Stimulated activated CD4-positive, alpha-beta T cell treated with anti-CD3 and anti-CD28 coated beads, Interleukin-15, amount 100 ng/mL, for 48 hours (primary cell): ENCODE data around the gene RPS10.

Source experiments
- DNase-seq, 2 donors: peaks; one replicate each; pipeline ENCODE4 v3.0.0-alpha.2; 2020; ENCODE audit warnings: low read depth in 2 of 2

The RPS10 gene

GRCh38 chr6:34425498-34426410 lies at the start of gene RPS10:
TSS of gene RPS10 (minus strand) at chr6:34426069. CDS start at chr6:34425221, 848 bp downstream.
- peak; percentile 83 to 88 for DNase-seq

- no peak for DNase-seq
Observed at GRCh38 chr6:34475238-34475682, 49.4 kb upstream of the RPS10 start.

- no peak for DNase-seq
Observed at GRCh38 chr6:34474754-34475153, 48.9 kb upstream of the RPS10 start.

GRCh38 chr6:34473967-34474366 lies 48.1 kb upstream of the RPS10 start:
- DNase-seq, result no peak

GRCh38 chr6:34472425-34472824 lies 46.6 kb upstream of the RPS10 start:
- DNase-seq, result no peak

- no peak for DNase-seq
Observed at GRCh38 chr6:34469499-34469898, 43.6 kb upstream of the RPS10 start.

- DNase-seq, result no peak
Observed at GRCh38 chr6:34468378-34468892, 42.6 kb upstream of the RPS10 start.

GRCh38 chr6:34466242-34467185 lies 40.6 kb upstream of the RPS10 start:
- DNase-seq, result no peak

GRCh38 chr6:34465531-34466241 lies 39.8 kb upstream of the RPS10 start, which contains the start of gene PACSIN1:
TSS of gene PACSIN1 (plus strand) at chr6:34466076. CDS start at chr6:34526306, 60,230 bp downstream.
- peak in 1 of 2 donors; percentile 8 for DNase-seq

- no peak for DNase-seq
Observed at GRCh38 chr6:34463849-34464248, 38.0 kb upstream of the RPS10 start.

GRCh38 chr6:34463299-34463698 lies 37.4 kb upstream of the RPS10 start:
- DNase-seq, result no peak

- no peak for DNase-seq
Observed at GRCh38 chr6:34462551-34462971, 36.7 kb upstream of the RPS10 start.

GRCh38 chr6:34462010-34462409 lies 36.1 kb upstream of the RPS10 start:
- no peak for DNase-seq

- DNase-seq, result no peak
Observed at GRCh38 chr6:34460796-34461507, 35.1 kb upstream of the RPS10 start.

GRCh38 chr6:34459899-34460593 lies 34.2 kb upstream of the RPS10 start:
- peak; percentile 27 to 39 for DNase-seq

GRCh38 chr6:34457742-34458735 lies 32.2 kb upstream of the RPS10 start:
- no peak for DNase-seq

GRCh38 chr6:34457382-34457741 lies 31.5 kb upstream of the RPS10 start:
- DNase-seq, result no peak

- DNase-seq, result no peak
Observed at GRCh38 chr6:34455831-34456230, 30.0 kb upstream of the RPS10 start.

GRCh38 chr6:34451192-34451591 lies 25.3 kb upstream of the RPS10 start:
- DNase-seq, result no peak
